GM18498 (cell line): ENCODE measurements around the gene UBA6.
"Not testable (repeated sequence)": the region's sequence is repeated elsewhere in the genome, so short reads cannot be mapped to it uniquely, and the experiment has no call there.

Experiments used
- ATAC-seq: cut with Tn5 transposase; IDR thresholded peaks from one replicate; pipeline ENCODE4 v1.9.1; 2021; ENCODE audit warnings: mild to moderate bottlenecking, moderate library complexity; ENCODE audit not compliant: unreplicated experiment

The UBA6 gene

GRCh38 chr4:67674098-67674497 lies 26.9 kb downstream of the UBA6 start:
- no peak for ATAC-seq

GRCh38 chr4:67668315-67668714 lies 32.6 kb downstream of the UBA6 start:
- ATAC-seq, result no peak

GRCh38 chr4:67660418-67660817 lies 40.5 kb downstream of the UBA6 start:
- ATAC-seq, result no peak

- ATAC-seq, result no peak
These were observed 41.9 kb downstream of the UBA6 start for GRCh38 chr4:67659065-67659464.

- no peak for ATAC-seq
These were observed 42.7 kb downstream of the UBA6 start for GRCh38 chr4:67658302-67658701.

- ATAC-seq, result no peak
These were observed 49.4 kb downstream of the UBA6 start for GRCh38 chr4:67651536-67651935.

GRCh38 chr4:67638136-67638535 lies 62.8 kb downstream of the UBA6 start:
- no peak for ATAC-seq

- ATAC-seq, result not testable (repeated sequence)
These were observed 64.0 kb downstream of the UBA6 start for GRCh38 chr4:67636978-67637377.

GRCh38 chr4:67635331-67635730 lies 65.6 kb downstream of the UBA6 start:
- ATAC-seq, result no peak

- ATAC-seq, result no peak
These were observed 66.2 kb downstream of the UBA6 start for GRCh38 chr4:67634741-67635140.

GRCh38 chr4:67632492-67632891 lies 68.5 kb downstream of the UBA6 start:
- peak; percentile 83 for ATAC-seq

GRCh38 chr4:67624939-67625338 lies 76.0 kb downstream of the UBA6 start:
- no peak for ATAC-seq

- ATAC-seq, result no peak
These were observed 84.5 kb downstream of the UBA6 start for GRCh38 chr4:67616478-67616877.

GRCh38 chr4:67615119-67615518 lies 85.8 kb downstream of the UBA6 start:
- no peak for ATAC-seq

GRCh38 chr4:67614186-67614585 lies 86.8 kb downstream of the UBA6 start:
- ATAC-seq, result no peak

- ATAC-seq, result no peak
These were observed 92.9 kb downstream of the UBA6 start for GRCh38 chr4:67608027-67608426.

- no peak for ATAC-seq
These were observed 96.2 kb downstream of the UBA6 start for GRCh38 chr4:67604749-67605148.

- no peak for ATAC-seq
These were observed 97.0 kb downstream of the UBA6 start for GRCh38 chr4:67604029-67604381.

- no peak for ATAC-seq
These were observed 97.5 kb downstream of the UBA6 start for GRCh38 chr4:67603310-67604028.

GRCh38 chr4:67593741-67594175 lies 107.2 kb downstream of the UBA6 start:
- ATAC-seq, result no peak

GRCh38 chr4:67587156-67587555 lies 113.8 kb downstream of the UBA6 start:
- ATAC-seq, result no peak

GRCh38 chr4:67584496-67584895 lies 116.5 kb downstream of the UBA6 start:
- no peak for ATAC-seq

- ATAC-seq, result no peak
These were observed 119.0 kb downstream of the UBA6 start for GRCh38 chr4:67581913-67582312.
